NCI-H748 treated with DMSO at 0.1 percent for 48 hours (cell line): ENCODE measurements around the gene LIN28B.
"Not testable (repeated sequence)": the region's sequence is repeated elsewhere in the genome, so short reads cannot be mapped to it uniquely, and the experiment has no call there.

Experiments used
- DNase-seq: peaks from one replicate; lab custom pipeline; 2025; lab: John Stamatoyannopoulos, UW

The LIN28B gene

DNA sequence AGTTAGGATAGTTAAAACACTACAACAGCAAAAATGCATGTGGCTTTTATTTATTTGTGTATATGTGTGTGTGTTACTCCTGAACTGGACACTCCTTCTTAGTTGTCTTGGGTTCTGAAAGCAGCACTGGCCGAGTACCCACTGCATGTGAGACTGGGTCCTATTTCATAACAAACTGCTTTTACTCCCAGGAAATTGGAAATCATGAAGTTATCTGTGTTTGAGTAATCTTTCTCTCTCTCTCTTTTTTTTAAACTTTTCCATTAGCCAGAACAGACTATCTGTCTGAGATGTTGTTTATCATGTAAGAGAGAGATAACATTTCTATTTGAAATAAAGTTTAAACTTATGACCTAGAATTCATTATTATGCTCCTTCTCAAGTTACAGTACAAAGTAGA, 110.4 kb downstream of the LIN28B start:
- no peak for DNase-seq

DNA sequence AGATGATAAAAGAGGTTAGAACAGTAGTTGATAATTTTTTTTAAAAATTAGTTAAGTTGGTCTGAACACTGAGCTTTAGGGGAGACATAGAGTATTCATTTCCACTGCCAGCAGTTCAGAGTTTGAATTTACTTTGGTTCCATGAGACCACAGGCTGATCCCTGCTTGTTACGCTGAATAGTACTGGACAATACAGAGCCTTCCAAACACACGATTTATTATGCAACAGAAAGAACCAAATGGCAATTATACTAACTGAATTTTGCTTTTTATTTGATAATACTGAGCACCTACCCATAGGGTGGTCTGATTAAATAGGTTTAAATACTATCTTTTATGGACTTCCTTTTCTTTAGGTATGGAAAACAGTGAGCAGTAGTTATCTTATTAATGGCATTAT, 111.5 kb downstream of the LIN28B start:
- DNase-seq, result no peak

DNA sequence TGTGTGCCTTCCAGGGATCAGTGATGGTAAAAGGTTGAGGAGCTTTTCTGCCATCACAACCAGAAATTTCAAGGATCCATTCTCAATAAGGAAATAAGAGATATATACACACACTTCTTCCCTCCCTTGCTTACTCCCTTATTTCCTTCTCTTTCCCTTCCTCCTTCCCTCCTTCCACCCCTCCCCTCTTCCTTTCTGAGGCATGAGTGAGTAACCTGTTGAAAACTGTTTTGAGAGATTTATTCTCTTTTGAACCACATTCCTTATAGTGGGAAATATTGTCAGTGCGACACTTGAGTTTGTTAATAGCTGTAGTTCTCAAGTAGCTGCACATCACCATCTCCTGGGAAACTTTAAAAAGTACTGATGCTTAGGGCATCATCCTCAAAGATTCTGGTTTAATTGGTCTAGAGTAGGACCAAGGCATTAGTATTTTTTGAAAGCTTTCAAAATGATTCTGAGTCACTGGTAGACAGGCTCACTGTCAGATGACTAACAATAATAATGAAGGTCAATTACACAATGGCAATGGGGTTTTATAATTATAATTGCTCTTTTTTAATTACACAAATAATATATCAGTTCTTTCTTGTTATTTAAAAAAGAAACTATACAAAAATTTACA, 113.0 kb downstream of the LIN28B start:
- DNase-seq, result no peak

- DNase-seq, result no peak
Observed at GRCh38 chr6:105072798-105073199, 115.9 kb downstream of the LIN28B start.

DNA sequence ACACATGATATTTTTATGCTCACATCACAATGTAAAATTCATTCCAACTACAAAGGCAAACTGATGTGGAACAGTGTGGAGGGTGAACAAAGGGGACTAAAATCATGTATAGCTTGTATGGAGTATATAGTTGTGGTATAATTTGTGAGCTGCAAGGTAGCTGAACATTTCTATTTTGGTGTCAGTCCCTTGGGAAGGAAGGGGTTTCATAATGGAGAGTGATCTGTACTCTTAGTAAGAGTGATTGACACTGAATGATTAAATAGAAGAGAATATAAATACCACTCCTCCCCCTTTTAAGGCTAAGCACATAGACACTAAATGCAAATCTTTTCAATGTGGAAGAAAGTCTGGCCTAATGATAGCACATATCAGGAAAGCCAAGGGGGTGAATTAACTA, 118.3 kb downstream of the LIN28B start:
- no peak for DNase-seq

DNA sequence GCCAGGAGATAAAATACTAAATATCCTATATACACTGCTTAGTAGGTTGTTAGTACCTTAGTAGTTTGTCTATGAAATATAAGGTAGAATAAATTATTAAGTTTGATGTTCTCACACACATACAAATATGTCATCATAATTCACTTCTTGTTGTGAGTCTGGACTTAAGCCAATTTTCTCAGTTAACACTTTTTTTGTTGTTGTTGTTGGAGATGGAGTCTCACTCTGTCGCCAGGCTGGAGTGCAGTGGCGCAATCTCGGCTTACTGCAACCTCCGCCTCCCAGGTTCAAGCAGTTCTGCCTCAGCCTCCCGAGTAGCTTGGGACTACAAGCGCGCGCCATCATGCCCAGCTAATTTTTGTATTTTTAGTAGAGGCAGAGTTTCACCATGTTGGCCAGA, 119.5 kb downstream of the LIN28B start:
- not testable (repeated sequence) for DNase-seq

GRCh38 chr6:105077596-105078385, 120.9 kb downstream of the LIN28B start:
- DNase-seq, result peak; percentile 61

GRCh38 chr6:105078386-105078708, 121.4 kb downstream of the LIN28B start:
- DNase-seq, result no peak

GRCh38 chr6:105080279-105080678, 123.4 kb downstream of the LIN28B start:
- no peak for DNase-seq

- DNase-seq, result not testable (repeated sequence)
Observed at GRCh38 chr6:105081662-105082061, 124.8 kb downstream of the LIN28B start.

- peak; percentile 74 for DNase-seq
Observed at GRCh38 chr6:105087571-105088211, 130.8 kb downstream of the LIN28B start.

GRCh38 chr6:105091140-105091829, 134.4 kb downstream of the LIN28B start:
- DNase-seq, result no peak

GRCh38 chr6:105094133-105094640, 137.3 kb downstream of the LIN28B start:
- DNase-seq, result no peak

GRCh38 chr6:105095139-105095538, 138.2 kb downstream of the LIN28B start:
- DNase-seq, result no peak

DNA sequence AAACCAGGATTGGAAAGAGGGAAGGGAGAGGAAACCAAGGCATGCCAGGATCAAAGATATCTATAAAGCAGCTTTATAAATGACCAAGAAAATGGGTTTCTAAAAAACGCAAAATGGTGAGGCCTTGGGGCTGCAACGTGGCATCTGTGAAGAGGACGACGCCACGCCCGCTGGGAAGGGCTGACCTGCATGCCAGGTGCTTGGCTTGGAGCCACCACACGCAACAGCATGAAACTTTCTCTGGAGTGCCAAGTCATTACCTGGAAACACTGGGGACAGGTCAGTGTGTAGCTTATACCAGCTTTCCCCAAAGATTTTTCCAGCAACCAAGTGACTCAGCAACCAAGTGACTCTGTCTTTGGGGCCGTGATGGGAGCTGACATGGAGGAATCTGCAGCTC, 140.4 kb downstream of the LIN28B start:
- no peak for DNase-seq

DNA sequence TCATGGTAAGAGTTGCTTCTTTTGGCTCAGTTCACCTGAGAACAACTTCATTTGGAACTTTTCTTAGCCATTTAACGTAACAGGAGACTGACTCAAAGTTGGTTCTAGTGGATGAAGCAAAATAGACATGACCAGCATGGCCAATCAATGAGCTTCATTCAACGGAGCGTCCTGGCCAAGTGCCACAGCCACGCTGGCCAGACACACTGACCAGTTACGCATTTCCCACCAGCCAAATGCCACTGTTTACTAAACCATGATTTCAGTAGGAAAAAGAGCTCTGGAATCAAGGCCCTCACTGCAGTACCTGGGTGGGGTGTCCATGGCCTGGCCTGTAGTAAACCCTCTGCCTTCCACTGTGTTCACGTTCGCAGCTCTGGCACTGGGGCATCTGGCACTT, 142.5 kb downstream of the LIN28B start:
- DNase-seq, result no peak

DNA sequence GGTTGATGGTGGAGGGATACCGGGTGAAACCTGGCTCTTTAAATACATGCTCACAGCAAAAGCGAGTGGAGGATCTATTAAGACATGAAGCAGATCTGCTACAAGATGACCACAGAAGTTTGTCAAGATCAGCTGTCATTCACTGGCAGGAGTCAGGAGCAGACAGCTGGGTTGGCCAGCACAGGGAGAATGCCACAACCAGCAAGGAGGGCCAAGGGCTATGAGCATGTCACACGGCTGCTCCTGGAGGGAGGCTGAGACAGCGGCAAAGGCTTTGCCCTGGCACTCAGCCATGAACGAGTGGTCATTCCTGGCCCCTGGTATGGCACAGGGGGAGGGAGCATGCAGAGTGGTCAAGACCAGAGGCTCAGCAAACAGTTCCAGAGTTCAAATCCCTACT, 145.3 kb downstream of the LIN28B start:
- DNase-seq, result no peak

GRCh38 chr6:105105094-105105493, 148.2 kb downstream of the LIN28B start:
- DNase-seq, result no peak

- DNase-seq, result no peak
Observed at GRCh38 chr6:105106260-105106659, 149.4 kb downstream of the LIN28B start.

GRCh38 chr6:105107207-105107606, 150.3 kb downstream of the LIN28B start:
- DNase-seq, result no peak

- DNase-seq, result no peak
Observed at GRCh38 chr6:105108631-105109262, 151.8 kb downstream of the LIN28B start.
